ENCODE data around the gene KRTAP9-1. TPM values are rescaled to one million over a fixed set of nuclear protein-coding genes. Genes with fewer than 3 reads are reported as not detected.

The KRTAP9-1 gene
- total and polyA plus RNA-seq, 9 of the 15 experiments (the other 6 are each of a cell fraction or from before 2014, with no cell fraction given): not detected

DNA sequence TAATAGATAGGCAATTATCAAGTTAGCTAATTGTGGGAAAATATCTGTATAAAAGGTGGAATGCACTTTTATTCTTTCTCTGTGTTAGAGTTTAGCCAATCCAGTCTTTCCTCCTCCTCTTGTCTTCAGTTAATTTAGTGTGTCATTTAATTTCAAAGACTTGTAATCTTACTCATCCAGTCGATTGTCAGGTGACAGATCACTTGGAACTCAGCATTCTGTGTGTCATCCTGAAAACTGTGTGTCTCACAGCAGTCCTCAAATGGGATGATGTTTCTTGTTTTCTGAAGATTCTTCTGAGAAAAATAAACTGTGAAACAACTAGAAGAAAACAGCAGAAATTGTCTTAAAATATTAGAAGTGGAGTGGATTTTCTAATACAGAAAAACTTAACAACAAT is 4.7 kb upstream of the KRTAP9-1 start:
- FAIRE-seq: no peak
- Histone ChIP-seq H3K4me1 (replicated peaks in 1 of 2; ENCODE audit: control insufficient read depth in 2 of 2, insufficient read depth in 2 of 2, low read length in 2 of 2) (peaks cover 0 to 2% of the 10 kb centered on the region in 2 experiments; a peak in 2 of 5 replicates), H3K4me2 (ENCODE audit: insufficient read depth, low read length) (no peak overlapping the region), H4K20me1 (replicated peaks; ENCODE audit: control insufficient read depth, insufficient read depth, low read length) (no peaks in the 10 kb centered on the region), H3K9ac (ENCODE audit: insufficient read depth in 1 of 2, low read depth in 2 of 2, low read length in 2 of 2) (no peak overlapping the region), H3K79me2 (ENCODE audit: control insufficient read depth, insufficient read depth, low read length) (no peaks in the 10 kb centered on the region), H3K4me3 (no peak overlapping the region), H3K9me3 (replicated peaks; ENCODE audit: control insufficient read depth, insufficient read depth, low read depth, low read length) (no peaks in the 10 kb centered on the region), H2AFZ (ENCODE audit: low read depth, low read length) (no peak overlapping the region), H3K36me3 (ENCODE audit: control insufficient read depth, insufficient read depth, low read length) (no peaks in the 10 kb centered on the region), H3K27ac (ENCODE audit: extremely low read depth, low read depth, low read length) (no peak overlapping the region), H3K9me1 (ENCODE audit: control insufficient read depth, insufficient read depth, low read length) (no peaks in the 10 kb centered on the region), H3K27me3 (ENCODE audit: control insufficient read depth in 2 of 2, insufficient read depth in 2 of 2, low read length in 2 of 2) (peaks cover 0 to 11% of the 10 kb centered on the region in 2 experiments; a peak in 3 of 5 replicates)
- WGBS (ENCODE audit: insufficient coverage, low coverage, missing lambda C conversion rate): 0% methylated on average over 1 of the region's 1 CpG
- intact Hi-C loops (cut with micrococcal nuclease): no loop called here
- BruUV-seq (replicated peaks): no TSS peak
- in situ Hi-C loops (cut with MboI): no loop called here
- no peak for ATAC-seq
- no peak for DNase-seq (ENCODE audit: extremely low read depth in 1 of 4, low spot score in 3 of 4)
- ChIA-PET CTCF (ENCODE audit: low intra/inter-chr PET ratio) (no interaction called here), POLR2A (no interaction called here)
- TF ChIP-seq CC2D1A (IDR thresholded peaks at IDR 0.05) (no peak), E2F4 (CRISPR knock-in tag; IDR thresholded peaks at IDR 0.05; ENCODE audit: low read depth) (no peak), IRF1 (CRISPR knock-in tag; IDR thresholded peaks at IDR 0.05; ENCODE audit: borderline replicate concordance) (no peak), FOXM1 (IDR thresholded peaks at IDR 0.05; ENCODE audit: low read depth) (no peak), FOXM1 (CRISPR knock-in tag; IDR thresholded peaks at IDR 0.05; ENCODE audit: low read depth) (no peak), RBBP5 (IDR thresholded peaks at IDR 0.05; ENCODE audit: borderline replicate concordance, insufficient read depth, low read length, poor library complexity, severe bottlenecking) (no peak), XRCC5 (IDR thresholded peaks at IDR 0.05; ENCODE audit: low read depth, low read length) (no peak), STAG1 (CRISPR knock-in tag; IDR thresholded peaks at IDR 0.05; ENCODE audit: borderline replicate concordance) (no peak), LARP7 (IDR thresholded peaks at IDR 0.05) (no peak), NCOA4 (IDR thresholded peaks at IDR 0.05; ENCODE audit: partially characterized antibody) (no peak), CHD1 (IDR thresholded peaks at IDR 0.05; ENCODE audit: low read length) (no peak), ZBTB17 (CRISPR knock-in tag; IDR thresholded peaks at IDR 0.05) (no peak), HDAC2 (IDR thresholded peaks at IDR 0.05) (no peak), ZNF644 (tag; IDR thresholded peaks at IDR 0.05; ENCODE audit: low read depth) (no peak)
- TF ChIP-seq, protein P1, sequence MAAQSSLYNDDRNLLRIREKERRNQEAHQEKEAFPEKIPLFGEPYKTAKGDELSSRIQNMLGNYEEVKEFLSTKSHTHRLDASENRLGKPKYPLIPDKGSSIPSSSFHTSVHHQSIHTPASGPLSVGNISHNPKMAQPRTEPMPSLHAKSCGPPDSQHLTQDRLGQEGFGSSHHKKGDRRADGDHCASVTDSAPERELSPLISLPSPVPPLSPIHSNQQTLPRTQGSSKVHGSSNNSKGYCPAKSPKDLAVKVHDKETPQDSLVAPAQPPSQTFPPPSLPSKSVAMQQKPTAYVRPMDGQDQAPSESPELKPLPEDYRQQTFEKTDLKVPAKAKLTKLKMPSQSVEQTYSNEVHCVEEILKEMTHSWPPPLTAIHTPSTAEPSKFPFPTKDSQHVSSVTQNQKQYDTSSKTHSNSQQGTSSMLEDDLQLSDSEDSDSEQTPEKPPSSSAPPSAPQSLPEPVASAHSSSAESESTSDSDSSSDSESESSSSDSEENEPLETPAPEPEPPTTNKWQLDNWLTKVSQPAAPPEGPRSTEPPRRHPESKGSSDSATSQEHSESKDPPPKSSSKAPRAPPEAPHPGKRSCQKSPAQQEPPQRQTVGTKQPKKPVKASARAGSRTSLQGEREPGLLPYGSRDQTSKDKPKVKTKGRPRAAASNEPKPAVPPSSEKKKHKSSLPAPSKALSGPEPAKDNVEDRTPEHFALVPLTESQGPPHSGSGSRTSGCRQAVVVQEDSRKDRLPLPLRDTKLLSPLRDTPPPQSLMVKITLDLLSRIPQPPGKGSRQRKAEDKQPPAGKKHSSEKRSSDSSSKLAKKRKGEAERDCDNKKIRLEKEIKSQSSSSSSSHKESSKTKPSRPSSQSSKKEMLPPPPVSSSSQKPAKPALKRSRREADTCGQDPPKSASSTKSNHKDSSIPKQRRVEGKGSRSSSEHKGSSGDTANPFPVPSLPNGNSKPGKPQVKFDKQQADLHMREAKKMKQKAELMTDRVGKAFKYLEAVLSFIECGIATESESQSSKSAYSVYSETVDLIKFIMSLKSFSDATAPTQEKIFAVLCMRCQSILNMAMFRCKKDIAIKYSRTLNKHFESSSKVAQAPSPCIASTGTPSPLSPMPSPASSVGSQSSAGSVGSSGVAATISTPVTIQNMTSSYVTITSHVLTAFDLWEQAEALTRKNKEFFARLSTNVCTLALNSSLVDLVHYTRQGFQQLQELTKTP (IDR thresholded peaks at IDR 0.05; ENCODE audit: low read depth in 1 of 2, partially characterized antibody in 2 of 2): no peak
- TF ChIP-seq, protein P2, sequence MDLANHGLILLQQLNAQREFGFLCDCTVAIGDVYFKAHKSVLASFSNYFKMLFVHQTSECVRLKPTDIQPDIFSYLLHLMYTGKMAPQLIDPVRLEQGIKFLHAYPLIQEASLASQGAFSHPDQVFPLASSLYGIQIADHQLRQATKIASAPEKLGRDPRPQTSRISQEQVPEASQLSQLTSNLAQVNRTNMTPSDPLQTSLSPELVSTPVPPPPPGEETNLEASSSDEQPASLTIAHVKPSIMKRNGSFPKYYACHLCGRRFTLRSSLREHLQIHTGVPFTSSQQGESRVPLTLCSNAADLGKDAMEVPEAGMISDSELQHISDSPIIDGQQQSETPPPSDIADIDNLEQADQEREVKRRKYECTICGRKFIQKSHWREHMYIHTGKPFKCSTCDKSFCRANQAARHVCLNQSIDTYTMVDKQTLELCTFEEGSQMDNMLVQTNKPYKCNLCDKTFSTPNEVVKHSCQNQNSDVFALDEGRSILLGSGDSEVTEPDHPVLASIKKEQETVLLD (IDR thresholded peaks at IDR 0.05): no peak
